SU-DHL-6 (cell line): ENCODE results near the gene DYNC1LI1.

Experiments
- H2AFZ ChIP-seq: fragments of 200-600 bp; sonication (generic); 2 replicates; pipeline ENCODE4 v1.6.1; 2014; ENCODE audit warnings: low read depth, mild to moderate bottlenecking, moderate library complexity, mixed read lengths, antibody characterized with exemption, low read length; ENCODE audit not compliant: severe bottlenecking
- H3F3A ChIP-seq: fragments of 200-600 bp; shearing (Covaris generic); 2 replicates; pipeline ENCODE4 v1.6.0; 2016; ENCODE audit warnings: antibody characterized with exemption, mild to moderate bottlenecking; ENCODE audit not compliant: insufficient read depth
- H3K27ac ChIP-seq: fragments of 200-600 bp; sonication (generic); 2 replicates; pipeline ENCODE4 v1.5.1; 2016; ENCODE audit warnings: low read depth, mild to moderate bottlenecking, low read length, moderate library complexity, mixed read lengths
- H3K27me3 ChIP-seq: fragments of 200-600 bp; sonication (generic), shearing (Covaris generic); 2 replicates; pipeline ENCODE4 v1.6.0; 2014; ENCODE audit warnings: mild to moderate bottlenecking, low read length
- H3K36me3 ChIP-seq: fragments of 200-600 bp; sonication (generic); 2 replicates; pipeline ENCODE4 v1.6.1; 2014; ENCODE audit warnings: mild to moderate bottlenecking, low read length, mixed read lengths
- H3K4me2 ChIP-seq: fragments of 300-600, 200-600 bp; shearing (Covaris generic), sonication (generic); 2 replicates; pipeline ENCODE4 v1.6.0; 2014; ENCODE audit warnings: low read length, low read depth, mild to moderate bottlenecking; ENCODE audit not compliant: poor library complexity, severe bottlenecking
- H3K4me3 ChIP-seq: fragments of 200-600 bp; sonication (generic); 2 replicates; pipeline ENCODE4 v1.5.1; 2014; ENCODE audit warnings: antibody characterized with exemption, low read length, mild to moderate bottlenecking, mixed read lengths; ENCODE audit not compliant: insufficient read depth, poor library complexity, severe bottlenecking
- H3K79me2 ChIP-seq: fragments of 200-600 bp; sonication (generic); 2 replicates; pipeline ENCODE4 v1.6.1; 2014; ENCODE audit warnings: mild to moderate bottlenecking, low read length, moderate library complexity; ENCODE audit not compliant: insufficient read depth
- H3K9ac ChIP-seq: fragments of 200-600 bp; sonication (generic); 2 replicates; pipeline ENCODE4 v1.7.0; 2014; ENCODE audit warnings: mild to moderate bottlenecking, low read length
- H3K9me2 ChIP-seq: fragments of 200-600 bp; sonication (generic); replicated peaks from 2 replicates; pipeline ENCODE4 v1.6.1; 2014; ENCODE audit warnings: low read length; ENCODE audit not compliant: insufficient read depth
- H3K9me3 ChIP-seq: fragments of 200-600 bp; sonication (generic); 2 replicates; pipeline ENCODE4 v1.6.1; 2014; ENCODE audit warnings: low read length, mixed read lengths; ENCODE audit not compliant: insufficient read depth
- H4K20me1 ChIP-seq: fragments of 200-600 bp; sonication (generic); 2 replicates; pipeline ENCODE4 v1.6.1; 2014; ENCODE audit warnings: low read depth, mild to moderate bottlenecking, antibody characterized with exemption, low read length, moderate library complexity, mixed read lengths
- EZH2phosphoT487 ChIP-seq: fragments of 200-600 bp; sonication (generic), shearing (Covaris generic); conservative IDR thresholded peaks from 2 replicates; pipeline ENCODE4 v1.6.1; 2018; ENCODE audit warnings: mild to moderate bottlenecking, antibody characterized with exemption, low read length, moderate library complexity, mixed read lengths
- TF ChIP-seq, protein P1 (sequence below): fragments of 200-600 bp; sonication (generic); IDR thresholded peaks from one replicate; pipeline ENCODE4 v1.5.1; 2017; ENCODE audit warnings: antibody characterized with exemption, mild to moderate bottlenecking, low read length, moderate library complexity; ENCODE audit not compliant: insufficient read depth, poor library complexity, severe bottlenecking

Gene DYNC1LI1

DNA sequence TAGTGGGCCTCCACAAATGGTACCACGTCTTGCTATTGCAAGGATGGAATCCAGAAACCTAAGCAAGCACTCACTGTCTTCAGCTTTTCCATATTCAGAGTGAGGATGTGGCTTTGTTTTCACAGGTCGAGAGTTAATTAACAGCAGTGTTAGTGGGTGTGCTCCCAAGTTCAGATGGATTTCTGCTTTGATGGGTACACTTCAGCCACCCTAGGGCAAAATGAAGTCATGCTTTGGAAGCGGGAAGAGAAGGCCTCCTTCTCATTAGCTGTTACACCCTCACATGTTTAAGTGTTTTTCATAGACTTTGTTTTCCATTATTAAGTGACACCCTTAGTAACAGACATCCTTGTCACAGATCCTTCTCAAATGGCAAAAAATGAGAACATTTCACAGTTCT is 36.3 kb upstream of the DYNC1LI1 start:
- no peak overlapping the region for H3K9ac ChIP-seq
- no peaks in the 10 kb centered on the region for H3K9me2 ChIP-seq
- no peak overlapping the region for H2AFZ ChIP-seq
- no peaks in the 10 kb centered on the region for H3K9me3 ChIP-seq
- TF ChIP-seq, protein P1, sequence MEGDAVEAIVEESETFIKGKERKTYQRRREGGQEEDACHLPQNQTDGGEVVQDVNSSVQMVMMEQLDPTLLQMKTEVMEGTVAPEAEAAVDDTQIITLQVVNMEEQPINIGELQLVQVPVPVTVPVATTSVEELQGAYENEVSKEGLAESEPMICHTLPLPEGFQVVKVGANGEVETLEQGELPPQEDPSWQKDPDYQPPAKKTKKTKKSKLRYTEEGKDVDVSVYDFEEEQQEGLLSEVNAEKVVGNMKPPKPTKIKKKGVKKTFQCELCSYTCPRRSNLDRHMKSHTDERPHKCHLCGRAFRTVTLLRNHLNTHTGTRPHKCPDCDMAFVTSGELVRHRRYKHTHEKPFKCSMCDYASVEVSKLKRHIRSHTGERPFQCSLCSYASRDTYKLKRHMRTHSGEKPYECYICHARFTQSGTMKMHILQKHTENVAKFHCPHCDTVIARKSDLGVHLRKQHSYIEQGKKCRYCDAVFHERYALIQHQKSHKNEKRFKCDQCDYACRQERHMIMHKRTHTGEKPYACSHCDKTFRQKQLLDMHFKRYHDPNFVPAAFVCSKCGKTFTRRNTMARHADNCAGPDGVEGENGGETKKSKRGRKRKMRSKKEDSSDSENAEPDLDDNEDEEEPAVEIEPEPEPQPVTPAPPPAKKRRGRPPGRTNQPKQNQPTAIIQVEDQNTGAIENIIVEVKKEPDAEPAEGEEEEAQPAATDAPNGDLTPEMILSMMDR = no peak
- TF ChIP-seq EZH2phosphoT487 = no peak
- no peaks in the 10 kb centered on the region for H3F3A ChIP-seq
- no peak overlapping the region for H3K4me3 ChIP-seq
- no peak overlapping the region for H3K27ac ChIP-seq
- no peaks in the 10 kb centered on the region for H3K79me2 ChIP-seq
- H3K36me3 ChIP-seq = no peaks in the 10 kb centered on the region
- no peaks in the 10 kb centered on the region for H4K20me1 ChIP-seq
- no peak overlapping the region for H3K4me2 ChIP-seq
- H3K27me3 ChIP-seq = no peaks in the 10 kb centered on the region

GRCh38 chr3:32606277-32606676 is 35.6 kb upstream of the DYNC1LI1 start:
- H3K4me2 ChIP-seq = no peak overlapping the region
- no peaks in the 10 kb centered on the region for H3K36me3 ChIP-seq
- H3F3A ChIP-seq = no peaks in the 10 kb centered on the region
- H3K27me3 ChIP-seq = no peaks in the 10 kb centered on the region
- no peaks in the 10 kb centered on the region for H4K20me1 ChIP-seq
- H3K27ac ChIP-seq = no peak overlapping the region
- no peak overlapping the region for H3K4me3 ChIP-seq
- no peak overlapping the region for H3K9ac ChIP-seq
- no peaks in the 10 kb centered on the region for H3K9me3 ChIP-seq
- H2AFZ ChIP-seq = no peak overlapping the region
- no peaks in the 10 kb centered on the region for H3K9me2 ChIP-seq
- TF ChIP-seq, protein P1 = no peak
- no peak for TF ChIP-seq EZH2phosphoT487
- H3K79me2 ChIP-seq = no peaks in the 10 kb centered on the region

DNA sequence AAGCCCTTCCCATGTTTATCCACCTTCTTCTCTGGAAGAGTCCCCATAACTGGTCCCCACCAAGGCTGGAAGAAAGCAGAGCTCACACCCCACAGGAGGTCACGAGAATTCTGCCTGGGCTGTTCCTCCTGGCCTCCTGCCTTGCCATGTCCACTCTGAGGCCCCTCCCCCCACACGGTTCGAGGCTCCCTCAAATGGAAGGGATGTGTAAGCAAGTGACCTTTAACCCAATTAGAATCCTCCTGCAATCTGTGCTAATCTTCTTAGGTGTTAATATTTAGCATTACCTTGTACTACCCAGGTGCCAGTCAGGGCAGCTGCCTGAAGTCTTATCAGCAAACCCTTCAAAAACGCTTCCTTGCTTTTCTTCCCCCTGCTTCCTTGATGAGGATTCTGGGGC is 32.4 kb upstream of the DYNC1LI1 start:
- Histone ChIP-seq H3K9me2 (no peaks in the 10 kb centered on the region), H3K79me2 (no peaks in the 10 kb centered on the region), H3K4me2 (no peak overlapping the region), H3K4me3 (no peak overlapping the region), H4K20me1 (no peaks in the 10 kb centered on the region), H3K9me3 (no peaks in the 10 kb centered on the region), H2AFZ (no peak overlapping the region), H3K9ac (no peak overlapping the region), H3K27me3 (no peaks in the 10 kb centered on the region), H3F3A (no peaks in the 10 kb centered on the region), H3K27ac (no peak overlapping the region), H3K36me3 (no peaks in the 10 kb centered on the region)
- TF ChIP-seq, protein P1 = no peak
- TF ChIP-seq EZH2phosphoT487 = no peak
